Uterus (tissue), 2 donors: ENCODE results near the gene C1orf210.

Source experiments
- CTCF ChIP-seq, 4 experiments: fragments of 200-600 bp in 2 of 4; fragments of 450-650 bp in 2 of 4; sonication (generic) in 2 of 4; IDR thresholded peaks; one replicate each; pipeline ENCODE4 v1.5.1; 2016 to 2019; ENCODE audit warnings: antibody characterized with exemption in 4 of 4, mild to moderate bottlenecking in 2 of 4, moderate library complexity in 1 of 4
- POLR2A ChIP-seq, 2 donors: fragments of 450-650 bp; IDR thresholded peaks; one replicate each; pipeline ENCODE4 v1.6.1; 2016; ENCODE audit warnings: antibody characterized with exemption in 2 of 2, mild to moderate bottlenecking in 1 of 2, moderate library complexity in 1 of 2

GRCh38 chr1:43317817-43318471 is 32.6 kb upstream of the C1orf210 start:
- TF ChIP-seq POLR2A (IDR thresholded peaks at IDR 0.05) (no peak), CTCF (IDR thresholded peaks at IDR 0.05) (no peak)
